Aorta (tissue), 5 donors: ENCODE measurements around the gene KLHL18. TPM values are rescaled to one million over a fixed set of nuclear protein-coding genes. Genes with fewer than 3 reads are reported as not detected.

Source experiments
- ATAC-seq: fragments of 200-7000 bp; cut with Tn5 transposase; one replicate; pipeline ENCODE4 v1.9.1; 2022; ENCODE audit warnings: moderate library complexity; ENCODE audit not compliant: low FRiP score
- DNase-seq, 2 donors: peaks; one replicate each; pipeline ENCODE4 v3.0.0-alpha.2; 2020
- H3K27ac ChIP-seq, 2 donors: one replicate each; pipeline ENCODE4 v1.5.1; 2013; ENCODE audit warnings: low read length in 2 of 2, mild to moderate bottlenecking in 2 of 2, moderate library complexity in 2 of 2, control low read depth in 1 of 2, inconsistent platforms in 1 of 2, low read depth in 1 of 2
- H3K27me3 ChIP-seq, 2 donors: one replicate each; pipeline ENCODE4 v1.6.1; 2013; ENCODE audit warnings: control low read depth in 1 of 2, low read length in 1 of 2, mild to moderate bottlenecking in 1 of 2, moderate library complexity in 1 of 2; ENCODE audit not compliant: insufficient read depth in 2 of 2, control insufficient read depth in 1 of 2
- H3K36me3 ChIP-seq, 2 donors: one replicate each; pipeline ENCODE4 v1.6.1; 2013; ENCODE audit warnings: control low read depth in 1 of 2, low read length in 1 of 2, mild to moderate bottlenecking in 1 of 2; ENCODE audit not compliant: insufficient read depth in 2 of 2, control insufficient read depth in 1 of 2
- H3K4me1 ChIP-seq, 2 donors: one replicate each; pipeline ENCODE4 v1.6.1; 2013; ENCODE audit warnings: low read length in 2 of 2, control low read depth in 1 of 2, mild to moderate bottlenecking in 1 of 2, moderate library complexity in 1 of 2; ENCODE audit not compliant: insufficient read depth in 2 of 2, control insufficient read depth in 1 of 2
- H3K4me3 ChIP-seq, 2 donors: one replicate each; pipeline ENCODE4 v1.5.1; 2013; ENCODE audit warnings: low read length in 2 of 2, control low read depth in 1 of 2, mild to moderate bottlenecking in 1 of 2
- H3K9me3 ChIP-seq: one replicate; pipeline ENCODE4 v1.6.1; 2013; ENCODE audit warnings: mild to moderate bottlenecking, low read length; ENCODE audit not compliant: control insufficient read depth
- WGBS, 2 donors: extraction: QIAGEN DNeasy Blood & Tissue Kit; methylation state at CpG; one replicate each; pipeline ENCODE4 v1.1.7; 2013; 5-methylcytosine and 5-hydroxymethylcytosine counted together
- intact Hi-C, 2 donors: fragments of 100-400 bp; cut with DNase I; formaldehyde crosslinking; loops; one replicate each; pipeline versions ENCODE4 v1.14.2 to v1.15.0; 2022
- polyA plus RNA-seq, 2 donors: library from polyadenylated mRNA; stranded (reverse); fragments of 200-250 nt; gene quantifications; one replicate each; pipeline ENCODE4 v1.2.3, GENCODE V29; 2013
- total RNA-seq, 2 donors: library from RNA; stranded (reverse); fragmentation: NEBNext Ultra II Directional; extraction: Animal tissue kit (Norgen Biotek cat#: 25700); gene quantifications; one replicate each; pipeline ENCODE4 v1.2.1, GENCODE V29; 2021
- donor health status: healthy with polysubstance abuse.
- donor health status: Bipolar disorder and iron deficiency.
- donor health status: DM: no; HTN: no; CAD: no.
- donor health status: DM: no; HTN: no; CAD: no.
- donor health status: DM: yes; HTN: yes; CAD: no.

Gene KLHL18
- total and polyA plus RNA-seq, 4 donors = 9.0 to 26.7 (median 21.6) TPM

DNA sequence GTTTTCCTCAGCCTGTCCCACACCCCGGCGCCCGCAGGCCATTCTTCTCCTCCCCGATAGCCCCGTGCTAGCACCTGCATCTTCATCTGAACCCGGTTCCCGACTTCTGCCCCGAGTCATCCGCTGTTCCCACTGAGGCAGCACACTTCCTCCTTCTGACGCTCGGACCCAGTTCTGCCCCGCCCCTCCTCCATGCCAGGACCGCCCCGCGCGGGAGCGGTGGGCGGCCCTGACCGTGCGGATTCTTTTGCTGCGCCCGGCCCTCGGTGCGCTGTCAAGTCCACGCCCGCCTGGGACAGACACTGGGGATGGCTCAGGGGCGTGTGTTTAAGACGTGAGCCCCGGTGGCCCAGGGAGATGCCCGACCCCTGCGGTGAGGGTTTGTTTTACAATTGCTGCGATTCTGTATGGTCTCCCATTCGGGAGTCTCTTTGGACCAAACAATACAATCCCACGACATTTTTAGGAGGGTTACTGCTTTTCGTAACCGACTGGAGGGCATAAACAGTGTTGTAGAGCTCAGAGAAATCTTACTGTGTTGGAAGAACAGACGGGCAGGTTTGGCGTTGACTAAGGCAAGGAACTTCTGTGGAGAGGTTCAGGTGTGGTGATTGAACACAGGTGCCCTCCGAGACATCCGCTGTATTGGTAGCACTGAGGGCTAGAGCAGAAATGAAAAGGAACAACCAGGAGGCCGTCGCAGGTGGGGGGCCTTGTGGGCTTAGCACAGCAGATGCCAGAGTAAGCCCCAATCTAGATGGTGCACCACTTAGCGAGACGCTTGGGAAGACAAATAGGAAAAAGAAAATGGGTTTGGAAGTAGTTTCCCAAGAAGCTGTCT lies 98.8 kb downstream of the KLHL18 start:
- intact Hi-C loops = no loop called here
- Histone ChIP-seq H3K9me3 (no peaks in the 10 kb centered on the region), H3K36me3 (no peaks in the 10 kb centered on the region), H3K4me3 (peak overlapping the region; percentile 68 to 83), H3K4me1 (peaks cover 0 to 4% of the 10 kb centered on the region in 2 donors), H3K27ac (peak overlapping the region; percentile 49 to 93), H3K27me3 (no peaks in the 10 kb centered on the region)
- 3 to 4% methylated on average over 44 of the region's 44 CpGs for WGBS, 2 donors
- ATAC-seq (peak; percentile 91), DNase-seq (peak; percentile 94 to 95)

DNA sequence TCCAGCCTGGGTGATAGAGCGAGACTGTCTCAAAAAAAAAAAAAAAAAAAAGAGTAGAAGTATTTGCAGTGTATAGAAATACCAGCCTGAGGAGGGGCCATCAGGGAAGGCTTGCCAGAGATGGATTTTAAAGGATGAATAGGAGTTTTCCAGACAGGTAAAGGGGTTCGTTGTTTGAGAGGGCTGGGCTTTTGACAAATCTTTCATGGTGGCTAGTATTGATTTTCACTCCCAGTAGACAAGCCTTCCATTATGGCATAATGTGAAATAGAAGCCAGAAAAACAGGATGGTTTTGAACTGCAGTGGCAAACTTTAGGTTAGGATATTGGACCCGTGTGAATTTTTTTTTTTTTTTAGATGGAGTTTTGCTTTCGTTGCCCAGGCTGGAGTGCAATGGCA lies 101.7 kb downstream of the KLHL18 start:
- Histone ChIP-seq H3K27me3 (no peaks in the 10 kb centered on the region), H3K36me3 (peaks cover 0 to 3% of the 10 kb centered on the region in 2 donors), H3K4me3 (no peak overlapping the region), H3K4me1 (peaks cover 0 to 4% of the 10 kb centered on the region in 2 donors), H3K9me3 (no peaks in the 10 kb centered on the region), H3K27ac (no peak overlapping the region)
- intact Hi-C loops = no loop called here
- no peak for DNase-seq
- no peak for ATAC-seq
- 72 to 85% methylated on average over 3 to 4 of the region's 4 CpGs for WGBS, 2 donors

GRCh38 chr3:47385007-47385406 lies 102.3 kb downstream of the KLHL18 start:
- no peaks in the 10 kb centered on the region for H3K9me3 ChIP-seq
- intact Hi-C loops = no loop called here
- ATAC-seq (no peak), DNase-seq (no peak)
- H3K4me1 ChIP-seq = peaks cover 0 to 2% of the 10 kb centered on the region in 2 donors
- no peak overlapping the region for H3K27ac ChIP-seq
- no peak overlapping the region for H3K4me3 ChIP-seq
- peaks cover 0 to 3% of the 10 kb centered on the region in 2 donors for H3K36me3 ChIP-seq
- no peaks in the 10 kb centered on the region for H3K27me3 ChIP-seq
- whole genome bisulfite sequencing, 2 donors = 82 to 87% methylated on average over 4 of the region's 4 CpGs

GRCh38 chr3:47385796-47386195 lies 103.1 kb downstream of the KLHL18 start:
- DNase-seq = no peak
- Histone ChIP-seq H3K27me3 (no peaks in the 10 kb centered on the region), H3K9me3 (no peaks in the 10 kb centered on the region), H3K4me3 (no peak overlapping the region), H3K36me3 (peaks cover 0 to 3% of the 10 kb centered on the region in 2 donors), H3K4me1 (peaks cover 0 to 2% of the 10 kb centered on the region in 2 donors), H3K27ac (no peak overlapping the region)
- 65 to 69% methylated on average over 2 of the region's 2 CpGs for WGBS, 2 donors
- no peak for ATAC-seq
- intact Hi-C loops = no loop called here

DNA sequence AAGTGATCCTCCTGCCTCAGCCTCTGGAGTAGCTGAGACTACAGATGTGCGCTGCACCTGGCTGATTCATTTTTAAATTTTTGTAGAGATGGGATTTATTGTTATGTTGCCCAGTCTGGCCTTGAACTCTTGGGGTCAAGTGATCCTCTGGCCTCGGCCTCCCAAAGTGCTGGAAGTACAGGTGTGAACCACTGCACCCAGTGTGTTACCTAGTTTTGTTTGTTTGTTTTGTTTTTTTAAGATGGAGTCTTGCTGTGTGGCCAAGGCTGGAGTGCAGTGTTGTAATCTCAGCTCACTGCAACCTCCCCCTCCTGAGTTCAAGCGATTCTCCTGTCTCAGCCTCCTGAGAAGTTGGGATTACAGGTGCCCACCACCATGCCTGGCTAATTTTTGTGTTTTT lies 110.2 kb downstream of the KLHL18 start:
- Histone ChIP-seq H3K9me3 (no peaks in the 10 kb centered on the region), H3K4me3 (no peak overlapping the region), H3K36me3 (peaks cover 0 to 3% of the 10 kb centered on the region in 2 donors), H3K27me3 (no peaks in the 10 kb centered on the region), H3K27ac (no peak overlapping the region), H3K4me1 (peaks cover 0 to 4% of the 10 kb centered on the region in 2 donors)
- ATAC-seq (no peak), DNase-seq (no peak)
- intact Hi-C loops = no loop called here
- WGBS, 2 donors = 95 to 97% methylated on average over 3 of the region's 3 CpGs

DNA sequence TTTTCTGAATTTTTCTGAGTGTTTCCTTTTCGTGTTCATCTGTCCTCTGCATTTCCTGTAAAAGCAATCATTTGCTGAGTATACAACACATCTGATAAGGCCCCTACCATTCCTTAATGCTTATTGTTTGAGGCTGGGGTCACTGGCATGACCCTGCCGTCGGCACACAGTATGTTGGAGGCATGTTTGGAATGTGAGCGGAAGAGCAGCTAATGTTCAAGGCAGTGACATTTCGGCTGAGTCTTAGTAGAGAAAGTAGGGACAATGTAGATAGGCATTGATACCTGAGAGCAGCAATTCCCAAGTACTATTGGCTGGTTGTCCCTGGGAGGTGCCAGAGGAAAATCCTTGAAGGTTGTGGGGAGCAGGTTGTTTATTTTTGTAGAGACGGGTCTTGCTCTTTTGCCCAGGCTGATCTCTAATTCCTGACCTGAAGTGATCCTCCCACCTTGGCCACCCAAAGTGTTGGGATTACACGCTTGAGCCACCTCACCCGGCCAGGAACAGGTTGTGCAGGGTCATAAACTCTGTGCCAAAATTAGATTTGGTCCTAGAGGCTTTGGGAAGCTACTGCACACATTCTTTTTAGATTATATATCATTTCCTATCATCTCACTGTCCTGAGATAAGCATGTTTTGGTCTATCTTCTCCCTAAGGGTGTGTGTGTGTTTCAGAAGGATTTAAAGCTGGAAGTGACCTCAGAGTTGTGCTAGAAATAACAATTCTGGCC lies 111.6 kb downstream of the KLHL18 start:
- DNase-seq (no peak), ATAC-seq (no peak)
- H3K36me3 ChIP-seq = no peaks in the 10 kb centered on the region
- intact Hi-C loops = no loop called here
- H3K9me3 ChIP-seq = no peaks in the 10 kb centered on the region
- H3K27ac ChIP-seq = peak overlapping the region in 1 of 2 donors; percentile 37
- peaks cover 0 to 4% of the 10 kb centered on the region in 2 donors for H3K4me1 ChIP-seq
- no peaks in the 10 kb centered on the region for H3K27me3 ChIP-seq
- no peak overlapping the region for H3K4me3 ChIP-seq
- WGBS, 2 donors = 25 to 29% methylated on average over 8 of the region's 8 CpGs

DNA sequence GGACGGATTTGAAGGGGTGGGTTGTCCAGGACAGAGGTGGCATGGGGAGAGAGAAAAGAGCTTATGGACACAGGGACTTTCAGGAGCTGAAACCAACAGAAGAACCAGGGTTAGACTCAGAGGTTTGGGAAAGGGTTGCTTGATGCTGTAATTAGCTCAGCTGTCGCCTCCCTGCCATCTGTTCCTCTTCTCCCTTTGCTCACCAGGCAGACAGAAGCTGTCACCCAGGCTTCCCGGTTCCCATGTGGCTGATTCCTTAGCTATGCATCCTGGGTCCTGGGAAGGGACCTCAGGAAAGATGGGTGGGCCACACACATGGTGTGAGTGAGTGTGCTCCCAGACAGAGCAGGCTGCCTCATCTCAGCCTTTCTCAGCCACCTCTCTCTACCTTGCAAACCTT lies 112.1 kb downstream of the KLHL18 start:
- Histone ChIP-seq H3K9me3 (no peaks in the 10 kb centered on the region), H3K27ac (peak overlapping the region in 1 of 2 donors; percentile 52), H3K4me1 (peaks cover 0 to 4% of the 10 kb centered on the region in 2 donors), H3K36me3 (no peaks in the 10 kb centered on the region), H3K27me3 (no peaks in the 10 kb centered on the region), H3K4me3 (no peak overlapping the region)
- DNase-seq (no peak), ATAC-seq (no peak)
- WGBS, 2 donors = 44 to 45% methylated on average over 3 of the region's 3 CpGs
- intact Hi-C loops = no loop called here
